ENCODE data around the gene PDS5B. TPM values are rescaled to one million over a fixed set of nuclear protein-coding genes. Genes with fewer than 3 reads are reported as not detected.
"Not testable (repeated sequence)": the region's sequence is repeated elsewhere in the genome, so short reads cannot be mapped to it uniquely, and the experiment has no call there.

The PDS5B gene
- total and polyA plus RNA-seq, 7 experiments from 2014 or later, result 36.0 to 68.0 (median 44.2) TPM

GRCh38 chr13:32823597-32823996 is 237.3 kb downstream of the PDS5B start:
- Mint-ChIP-seq H3K4me1 (no peaks in the 10 kb centered on the region), H3K27ac (no peak overlapping the region), H3K36me3 (no peaks in the 10 kb centered on the region), H3K4me3 (no peak overlapping the region), H3K27me3 (peaks cover 0 to 2% (median 0%) of the 10 kb centered on the region in 5 donors), H3K9me3 (no peaks in the 10 kb centered on the region)
- POLR2A ChIA-PET, result no interaction called here
- H3K27me3 ChIP-seq (ENCODE audit: control insufficient read depth in 2 of 2, insufficient read depth in 2 of 2, low read length in 2 of 2), result no peaks in the 10 kb centered on the region
- no peak overlapping the region for H3K27ac ChIP-seq (ENCODE audit: low read depth, low read length)
- no peaks in the 10 kb centered on the region for H3K36me3 ChIP-seq (ENCODE audit: control insufficient read depth in 2 of 3, insufficient read depth in 3 of 3, low read length in 3 of 3)
- H3K9me3 ChIP-seq (ENCODE audit: control insufficient read depth in 2 of 3, low read length in 3 of 3), result no peaks in the 10 kb centered on the region
- DNase-seq, result no peak
- no peak overlapping the region for H3K4me3 ChIP-seq (ENCODE audit: low read length)
- ATAC-seq, result peak; percentile 24
- intact Hi-C loops (cut with micrococcal nuclease), result no loop called here
- CTCF ChIA-PET, result no interaction called here
- no peaks in the 10 kb centered on the region for H3K4me1 ChIP-seq (ENCODE audit: control insufficient read depth in 2 of 2, insufficient read depth in 2 of 2, low read length in 2 of 2)

- Mint-ChIP-seq H3K4me1 (peaks cover 0 to under 1% (median 0%) of the 10 kb centered on the region in 7 donors), H3K9me3 (no peaks in the 10 kb centered on the region), H3K27me3 (peaks cover 0 to 2% (median 0%) of the 10 kb centered on the region in 5 donors), H3K36me3 (no peaks in the 10 kb centered on the region), H3K27ac (no peak overlapping the region), H3K4me3 (no peak overlapping the region)
- CTCF ChIA-PET, result no interaction called here
- intact Hi-C loops (cut with micrococcal nuclease), result no loop called here
- no peaks in the 10 kb centered on the region for H3K36me3 ChIP-seq (ENCODE audit: control insufficient read depth in 2 of 3, insufficient read depth in 3 of 3, low read length in 3 of 3)
- no peak overlapping the region for H3K4me3 ChIP-seq (ENCODE audit: low read length)
- no peaks in the 10 kb centered on the region for H3K4me1 ChIP-seq (ENCODE audit: control insufficient read depth in 2 of 2, insufficient read depth in 2 of 2, low read length in 2 of 2)
- no peak overlapping the region for H3K27ac ChIP-seq (ENCODE audit: low read depth, low read length)
- POLR2A ChIA-PET, result no interaction called here
- no peaks in the 10 kb centered on the region for H3K9me3 ChIP-seq (ENCODE audit: control insufficient read depth in 2 of 3, low read length in 3 of 3)
- no peaks in the 10 kb centered on the region for H3K27me3 ChIP-seq (ENCODE audit: control insufficient read depth in 2 of 2, insufficient read depth in 2 of 2, low read length in 2 of 2)
- no peak for DNase-seq
- no peak for ATAC-seq
These were observed 237.8 kb downstream of the PDS5B start for GRCh38 chr13:32824061-32824460.

- Mint-ChIP-seq H3K9me3 (no peaks in the 10 kb centered on the region), H3K4me1 (peaks cover 0 to 6% (median 0%) of the 10 kb centered on the region in 7 donors), H3K4me3 (no peak overlapping the region), H3K27me3 (peaks cover 0 to 2% (median 0%) of the 10 kb centered on the region in 5 donors), H3K36me3 (no peaks in the 10 kb centered on the region), H3K27ac (no peak overlapping the region)
- H3K27ac ChIP-seq (ENCODE audit: low read depth, low read length), result no peak overlapping the region
- CTCF ChIA-PET, result no interaction called here
- no peaks in the 10 kb centered on the region for H3K9me3 ChIP-seq (ENCODE audit: control insufficient read depth in 2 of 3, low read length in 3 of 3)
- no peak overlapping the region for H3K4me3 ChIP-seq (ENCODE audit: low read length)
- POLR2A ChIA-PET, result no interaction called here
- intact Hi-C loops (cut with micrococcal nuclease), result no loop called here
- DNase-seq (no peak), ATAC-seq (no peak)
- H3K27me3 ChIP-seq (ENCODE audit: control insufficient read depth in 2 of 2, insufficient read depth in 2 of 2, low read length in 2 of 2), result no peaks in the 10 kb centered on the region
- H3K36me3 ChIP-seq (ENCODE audit: control insufficient read depth in 2 of 3, insufficient read depth in 3 of 3, low read length in 3 of 3), result no peaks in the 10 kb centered on the region
- H3K4me1 ChIP-seq (ENCODE audit: control insufficient read depth in 2 of 2, insufficient read depth in 2 of 2, low read length in 2 of 2), result no peaks in the 10 kb centered on the region
These were observed 238.4 kb downstream of the PDS5B start for GRCh38 chr13:32824675-32825074.

- Histone ChIP-seq H3K4me3 (ENCODE audit: low read length) (no peak overlapping the region), H3K9me3 (ENCODE audit: control insufficient read depth in 2 of 3, low read length in 3 of 3) (no peaks in the 10 kb centered on the region), H3K27ac (ENCODE audit: low read depth, low read length) (no peak overlapping the region), H3K36me3 (ENCODE audit: control insufficient read depth in 2 of 3, insufficient read depth in 3 of 3, low read length in 3 of 3) (no peaks in the 10 kb centered on the region), H3K27me3 (ENCODE audit: control insufficient read depth in 2 of 2, insufficient read depth in 2 of 2, low read length in 2 of 2) (no peaks in the 10 kb centered on the region), H3K4me1 (ENCODE audit: control insufficient read depth in 2 of 2, insufficient read depth in 2 of 2, low read length in 2 of 2) (no peaks in the 10 kb centered on the region)
- ChIA-PET CTCF (no interaction called here), POLR2A (no interaction called here)
- H3K27ac Mint-ChIP-seq, result no peak overlapping the region
- H3K27me3 Mint-ChIP-seq, result peaks cover 0 to 2% (median 0%) of the 10 kb centered on the region in 5 donors
- DNase-seq (no peak), ATAC-seq (no peak)
- no peaks in the 10 kb centered on the region for H3K9me3 Mint-ChIP-seq
- peaks cover 0 to 6% (median 0%) of the 10 kb centered on the region in 7 donors for H3K4me1 Mint-ChIP-seq
- H3K4me3 Mint-ChIP-seq, result no peak overlapping the region
- H3K36me3 Mint-ChIP-seq, result no peaks in the 10 kb centered on the region
- intact Hi-C loops (cut with micrococcal nuclease), result no loop called here
These were observed 239.2 kb downstream of the PDS5B start for GRCh38 chr13:32825481-32825880.

GRCh38 chr13:32826372-32826771 is 240.1 kb downstream of the PDS5B start:
- CTCF ChIA-PET, H3K4me3 Mint-ChIP-seq: not testable (repeated sequence)

More at GRCh38 chr13:32826372-32826771, 240.1 kb downstream of the PDS5B start:
- H3K27ac ChIP-seq (ENCODE audit: low read depth, low read length); H3K27ac Mint-ChIP-seq; POLR2A ChIA-PET; H3K27me3 Mint-ChIP-seq; H3K4me3 ChIP-seq (ENCODE audit: low read length); intact Hi-C loops (cut with micrococcal nuclease); H3K4me1 Mint-ChIP-seq; H3K4me1 ChIP-seq (ENCODE audit: control insufficient read depth in 2 of 2, insufficient read depth in 2 of 2, low read length in 2 of 2); ATAC-seq; H3K9me3 Mint-ChIP-seq; DNase-seq; H3K36me3 ChIP-seq (ENCODE audit: control insufficient read depth in 2 of 3, insufficient read depth in 3 of 3, low read length in 3 of 3); H3K27me3 ChIP-seq (ENCODE audit: control insufficient read depth in 2 of 2, insufficient read depth in 2 of 2, low read length in 2 of 2); H3K9me3 ChIP-seq (ENCODE audit: control insufficient read depth in 2 of 3, low read length in 3 of 3); H3K36me3 Mint-ChIP-seq: not testable (repeated sequence)

Other genes with a start within 250 kb of the PDS5B start
- gene N4BP2L1, start 158.3 kb upstream of the PDS5B start, total RNA-seq, result 10 to 100 TPM; 30.4 to 58.0 (median 47.1) TPM
- 10 to 100 TPM; 48.3 to 68.8 TPM for gene N4BP2L1, start 158.3 kb upstream of the PDS5B start, polyA plus RNA-seq
- 100 to 1,000 TPM; 136 to 358 (median 226) TPM for gene N4BP2L2, start 47.7 kb upstream of the PDS5B start, total RNA-seq
- gene N4BP2L2, start 47.7 kb upstream of the PDS5B start, polyA plus RNA-seq, result 100 to 1,000 TPM; 129 to 204 TPM